ENCODE measurements around the gene NBPF4. TPM values are rescaled to one million over a fixed set of nuclear protein-coding genes. Genes with fewer than 3 reads are reported as not detected.

The NBPF4 gene
- total RNA-seq, 3 donors from 2014 or later = 0.33 TPM; not detected in 2

Other genes with a start within 250 kb of the NBPF4 start
- gene SLC25A24, start 43.7 kb downstream of the NBPF4 start, total RNA-seq = 10 to 100 TPM; 40.3 to 53.0 (median 45.1) TPM
- gene NBPF6, start 206.3 kb upstream of the NBPF4 start, total RNA-seq = under 1 TPM in 2 of 3 donors, not detected in 1; 0.33 to 0.59 TPM